GM23248 (cell line): ENCODE data around the gene ENTHD1.

Experiments
- EZH2 ChIP-seq: fragments of 200-600 bp; sonication (generic); IDR thresholded peaks from 2 replicates; pipeline ENCODE4 v1.6.1; 2018; ENCODE audit warnings: antibody characterized with exemption, mild to moderate bottlenecking; ENCODE audit not compliant: insufficient read depth, poor library complexity, severe bottlenecking
- EZH2phosphoT487 ChIP-seq: fragments of 200-600 bp; sonication (generic); IDR thresholded peaks from 2 replicates; pipeline ENCODE4 v1.6.1; 2018; ENCODE audit warnings: antibody characterized with exemption, moderate library complexity, mild to moderate bottlenecking, low read depth; ENCODE audit not compliant: insufficient read depth

DNA sequence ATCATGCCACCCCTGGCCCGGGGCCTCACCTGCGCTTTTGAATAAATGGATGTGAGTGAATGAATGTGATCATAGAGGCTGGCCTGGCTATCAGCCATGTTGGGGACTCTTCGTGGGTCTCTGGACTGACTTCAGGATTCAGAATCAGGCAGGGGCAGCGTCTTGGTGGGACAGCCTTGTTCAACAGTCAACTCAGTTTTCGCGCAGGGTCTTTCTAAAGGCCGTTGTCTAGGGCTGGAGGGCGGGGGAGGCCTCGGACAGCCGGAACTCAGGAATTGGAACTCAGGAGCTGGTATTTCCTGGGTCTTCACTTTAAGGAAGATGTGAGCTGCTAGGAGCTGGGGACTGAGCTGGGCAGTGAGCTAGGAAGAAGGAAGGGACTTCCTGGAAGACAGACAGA lies 177.0 kb downstream of the ENTHD1 start:
- no peak for TF ChIP-seq EZH2
- no peak for TF ChIP-seq EZH2phosphoT487
